HG03378 (cell line): ENCODE measurements around the gene RFNG.

ENCODE experiments used
- ATAC-seq: cut with Tn5 transposase; IDR thresholded peaks from one replicate; pipeline ENCODE4 v1.9.1; 2021; ENCODE audit warnings: mild to moderate bottlenecking, moderate library complexity; ENCODE audit not compliant: unreplicated experiment

Gene RFNG

GRCh38 chr17:82089723-82090548, 38.3 kb upstream of the RFNG start:
- ATAC-seq: no peak

- no peak for ATAC-seq
Observed at GRCh38 chr17:82088838-82089722, 37.5 kb upstream of the RFNG start.

GRCh38 chr17:82087961-82088837, 36.6 kb upstream of the RFNG start:
- no peak for ATAC-seq

- ATAC-seq: no peak
Observed at GRCh38 chr17:82086941-82087906, 35.6 kb upstream of the RFNG start.

- no peak for ATAC-seq
Observed at GRCh38 chr17:82085931-82086764, 34.5 kb upstream of the RFNG start.

GRCh38 chr17:82085031-82085861, 33.6 kb upstream of the RFNG start:
- no peak for ATAC-seq

- no peak for ATAC-seq
Observed at GRCh38 chr17:82084373-82085030, 32.9 kb upstream of the RFNG start.

GRCh38 chr17:82083533-82084359, 32.1 kb upstream of the RFNG start:
- no peak for ATAC-seq

- ATAC-seq: no peak
Observed at GRCh38 chr17:82083009-82083408, 31.4 kb upstream of the RFNG start.

GRCh38 chr17:82082456-82082855, 30.8 kb upstream of the RFNG start:
- no peak for ATAC-seq

- no peak for ATAC-seq
Observed at GRCh38 chr17:82081966-82082365, 30.4 kb upstream of the RFNG start.

- no peak for ATAC-seq
Observed at GRCh38 chr17:82081546-82081945, 29.9 kb upstream of the RFNG start.

GRCh38 chr17:82080789-82081464, 29.3 kb upstream of the RFNG start:
- ATAC-seq: no peak

GRCh38 chr17:82080048-82080788, 28.6 kb upstream of the RFNG start:
- no peak for ATAC-seq

GRCh38 chr17:82079001-82079677, 27.5 kb upstream of the RFNG start:
- no peak for ATAC-seq
